Endothelial cell of umbilical vein (primary cell): ENCODE results near the gene ZNF438. TPM values are rescaled to one million over a fixed set of nuclear protein-coding genes. Genes with fewer than 3 reads are reported as not detected.

Experiments used
- BruUV-seq: library from RNA; stranded (reverse); fragments of 400-500 nt; replicated peaks from 2 replicates; lab custom pipeline; 2021; lab: Mats Ljungman, UMichigan
- CTCF ChIA-PET: fragments of 300-600, 350-600 bp; sonication (Branson Sonifier 250); formaldehyde crosslinking; loops from one replicate; lab custom pipeline; 2021; ENCODE audit warnings: antibody characterized with exemption, inconsistent platforms; lab: Charles Lee
- POLR2A ChIA-PET: fragments of 300-600, 350-600 bp; sonication (Branson Sonifier 250); formaldehyde crosslinking; loops from one replicate; lab custom pipeline; 2021; ENCODE audit warnings: antibody characterized with exemption, inconsistent platforms; lab: Charles Lee
- DNase-seq: peaks from one replicate; pipeline ENCODE4 v3.0.0-alpha.2; 2011; ENCODE audit warnings: low read depth, low spot score
- FAIRE-seq: peaks from 2 replicates; lab custom pipeline; 2011; peaks lifted over from hg19 to GRCh38; lab: Jason Lieb, UNC
- H2AFZ ChIP-seq: 2 replicates; pipeline ENCODE4 v1.6.0; 2012; ENCODE audit warnings: low read depth, low read length, control low read depth, inconsistent platforms
- H3K27ac ChIP-seq: 2 replicates; pipeline ENCODE4 v1.5.1; 2011; ENCODE audit warnings: low read depth, mild to moderate bottlenecking, control low read depth, low read length, moderate library complexity; ENCODE audit not compliant: insufficient read depth
- H3K27me3 ChIP-seq, 2 experiments: 2 replicates each; pipeline versions ENCODE4 v1.6.0 to v1.6.1; 2011; ENCODE audit warnings: low read length in 2 of 2, mixed read lengths in 1 of 2; ENCODE audit not compliant: control insufficient read depth in 2 of 2, insufficient read depth in 2 of 2
- H3K36me3 ChIP-seq, 2 experiments: 2 replicates in 1 of 2; 3 replicates in 1 of 2; pipeline ENCODE4 v1.5.1; 2011; ENCODE audit warnings: low read length in 2 of 2, mild to moderate bottlenecking in 1 of 2, moderate library complexity in 1 of 2; ENCODE audit not compliant: control insufficient read depth in 2 of 2, insufficient read depth in 2 of 2; ENCODE audit errors: extremely low read depth in 1 of 2
- H3K4me1 ChIP-seq: 3 replicates; pipeline ENCODE4 v1.5.1; 2011; ENCODE audit warnings: mild to moderate bottlenecking, low read length; ENCODE audit not compliant: control insufficient read depth, insufficient read depth; ENCODE audit errors: extremely low read depth
- H3K4me2 ChIP-seq: 2 replicates; pipeline ENCODE4 v1.6.1; 2011; ENCODE audit warnings: low read length, control low read depth, mixed read lengths; ENCODE audit not compliant: insufficient read depth
- H3K4me3 ChIP-seq, 3 experiments: fragments of 200-600 bp in 1 of 3; sonication (generic), shearing (Covaris generic) in 1 of 3; replicated peaks in 1 of 3; 2 replicates each; pipeline ENCODE4 v1.5.1; 2011 to 2016; ENCODE audit warnings: control low read depth in 3 of 3, low read length in 3 of 3, mild to moderate bottlenecking in 2 of 3, inconsistent platforms in 1 of 3, low read depth in 1 of 3, moderate library complexity in 1 of 3; ENCODE audit not compliant: insufficient read depth in 1 of 3
- H3K79me2 ChIP-seq: 2 replicates; pipeline ENCODE4 v1.6.0; 2012; ENCODE audit warnings: low read length, inconsistent platforms; ENCODE audit not compliant: control insufficient read depth, insufficient read depth
- H3K9ac ChIP-seq: replicated peaks from 2 replicates; pipeline ENCODE3; 2011; ENCODE audit warnings: low read length, control low read depth; ENCODE audit not compliant: insufficient read depth; ENCODE audit errors: extremely low read depth
- H3K9me1 ChIP-seq: replicated peaks from 3 replicates; pipeline ENCODE4 v1.6.0; 2011; ENCODE audit warnings: mild to moderate bottlenecking, low read length; ENCODE audit not compliant: control insufficient read depth, insufficient read depth; ENCODE audit errors: extremely low read depth
- H3K9me3 ChIP-seq: replicated peaks from 2 replicates; pipeline ENCODE4 v1.5.1; 2012; ENCODE audit warnings: low read length, inconsistent platforms; ENCODE audit not compliant: control insufficient read depth, insufficient read depth
- H4K20me1 ChIP-seq: replicated peaks from 2 replicates; pipeline ENCODE3; 2011; ENCODE audit warnings: mild to moderate bottlenecking, low read length; ENCODE audit not compliant: control insufficient read depth, insufficient read depth; ENCODE audit errors: extremely low read depth
- CTCF ChIP-seq, 2 donors: IDR thresholded peaks; 1 replicate in 1 of 2; 2 replicates in 1 of 2; pipeline ENCODE4 v1.5.1; 2011; ENCODE audit warnings: low read length in 2 of 2, mild to moderate bottlenecking in 2 of 2, moderate library complexity in 2 of 2, control low read depth in 1 of 2, inconsistent platforms in 1 of 2, low read depth in 1 of 2; ENCODE audit not compliant: insufficient read depth in 1 of 2; ENCODE audit errors: extremely low read depth in 1 of 2
- EZH2 ChIP-seq: IDR thresholded peaks from 2 replicates; pipeline ENCODE4 v1.6.1; 2012; ENCODE audit warnings: borderline replicate concordance, low read depth, mild to moderate bottlenecking, moderate library complexity, low read length, inconsistent platforms; ENCODE audit not compliant: severe bottlenecking
- FOS ChIP-seq: IDR thresholded peaks from 2 replicates; pipeline ENCODE4 v1.6.1; 2011; ENCODE audit warnings: mild to moderate bottlenecking, low read length, moderate library complexity, borderline replicate concordance; ENCODE audit not compliant: insufficient read depth
- POLR2A ChIP-seq: IDR thresholded peaks from 2 replicates; pipeline ENCODE4 v1.6.1; 2012; ENCODE audit warnings: low read depth, mild to moderate bottlenecking, control low read depth, low read length
- dilution Hi-C: fragments of 300-500 bp; cut with MboI; formaldehyde crosslinking; loops from one replicate; pipeline ENCODE4 v1.15.0; 2019; ENCODE audit warnings: low sequenced_read_pairs; ENCODE audit not compliant: extremely low pct_ligation_motif_present
- intact Hi-C: fragments of 100-400 bp; cut with micrococcal nuclease; formaldehyde crosslinking; loops from one replicate; pipeline ENCODE4 v1.10.0; 2022
- polyA plus RNA-seq, 4 experiments: library from polyadenylated mRNA; depleted of rRNA in 3 of 4; stranded (reverse) in 3 of 4; unstranded in 1 of 4; fragments of >200 nt; gene quantifications; 2 replicates each; pipeline versions ENCODE4 v1.2.1 to v1.2.3, GENCODE V29; 2011 to 2012; ENCODE audit warnings: missing spikeins in 1 of 4
- total RNA-seq: library from RNA; stranded (reverse); gene quantifications from 2 replicates; pipeline ENCODE4 v1.2.3, GENCODE V29; 2021

ZNF438 gene
- total and polyA plus RNA-seq, 2 donors (not counting 3 experiments of a cell fraction or from before 2014, with no cell fraction given): 7.2 to 15.1 TPM

GRCh38 chr10:30829901-30830300 lies 201.8 kb downstream of the ZNF438 start:
- Histone ChIP-seq H3K27ac (no peak overlapping the region), H3K36me3 (no peaks in the 10 kb centered on the region), H4K20me1 (no peaks in the 10 kb centered on the region), H3K4me3 (no peak overlapping the region), H3K4me1 (no peaks in the 10 kb centered on the region), H3K27me3 (no peaks in the 10 kb centered on the region), H2AFZ (no peak overlapping the region), H3K9me1 (no peaks in the 10 kb centered on the region), H3K4me2 (no peak overlapping the region), H3K79me2 (no peaks in the 10 kb centered on the region), H3K9me3 (no peaks in the 10 kb centered on the region), H3K9ac (no peak overlapping the region)
- intact Hi-C loops (no loop called here), dilution Hi-C loops (no loop called here)
- TF ChIP-seq CTCF (IDR thresholded peaks at IDR 0.05; ENCODE audit: extremely low read depth in 1 of 2, insufficient read depth in 1 of 2, low read depth in 1 of 2, low read length in 2 of 2): no peak
- no peak for TF ChIP-seq POLR2A
- TF ChIP-seq FOS: no peak
- no TSS peak for BruUV-seq
- ChIA-PET POLR2A (interaction anchor here (0.7 kb wide), 1 partner anchor 355 kb away, joined by 4 read pairs; no protein-coding TSS in a partner anchor), CTCF (interaction anchor here (2.5 kb wide), 1 partner anchor 18 kb away, joined by 8 read pairs; no protein-coding TSS in a partner anchor)
- FAIRE-seq (peak; percentile 62), DNase-seq (no peak)

GRCh38 chr10:30828680-30829079 lies 203.0 kb downstream of the ZNF438 start:
- no TSS peak for BruUV-seq

More at GRCh38 chr10:30828680-30829079, 203.0 kb downstream of the ZNF438 start:
- ChIA-PET CTCF (no interaction called here), POLR2A (no interaction called here)
- no peak for FAIRE-seq
- Histone ChIP-seq H3K4me1 (no peaks in the 10 kb centered on the region), H3K9me1 (no peaks in the 10 kb centered on the region), H3K79me2 (no peaks in the 10 kb centered on the region), H4K20me1 (no peaks in the 10 kb centered on the region), H3K4me2 (no peak overlapping the region), H3K27me3 (no peaks in the 10 kb centered on the region), H3K4me3 (no peak overlapping the region), H2AFZ (no peak overlapping the region), H3K27ac (no peak overlapping the region), H3K9me3 (no peaks in the 10 kb centered on the region), H3K36me3 (no peaks in the 10 kb centered on the region), H3K9ac (no peak overlapping the region)
- dilution Hi-C loops: no loop called here
- TF ChIP-seq EZH2: no peak
- no peak for DNase-seq
- intact Hi-C loops: no loop called here
